Lower leg skin (tissue), 4 donors: ENCODE results near the gene MAPKAPK3. TPM values are rescaled to one million over a fixed set of nuclear protein-coding genes. Genes with fewer than 3 reads are reported as not detected.

ENCODE experiments used
- DNase-seq, 2 donors: peaks; one replicate each; pipeline ENCODE4 v3.0.0-alpha.2; 2019; ENCODE audit warnings: low spot score in 2 of 2
- H3K4me3 ChIP-seq: fragments of 200-600 bp; sonication (generic); 2 replicates; pipeline ENCODE4 v1.5.1; 2017; ENCODE audit warnings: mild to moderate bottlenecking, low read depth; ENCODE audit not compliant: poor library complexity, severe bottlenecking
- CTCF ChIP-seq, 3 donors: fragments of 450-650 bp; IDR thresholded peaks; one replicate each; pipeline ENCODE4 v1.5.1; 2016; ENCODE audit warnings: antibody characterized with exemption in 3 of 3, mild to moderate bottlenecking in 3 of 3, moderate library complexity in 2 of 3
- POLR2A ChIP-seq, 2 donors: fragments of 450-650 bp; IDR thresholded peaks; one replicate each; pipeline ENCODE4 v1.6.1; 2016 to 2017; ENCODE audit warnings: antibody characterized with exemption in 2 of 2, mild to moderate bottlenecking in 1 of 2, moderate library complexity in 1 of 2
- WGBS, 2 donors: methylation state at CpG; one replicate each; pipeline ENCODE4 v1.1.5; 2018; 5-methylcytosine and 5-hydroxymethylcytosine counted together
- intact Hi-C: fragments of 100-400 bp; cut with DNase I; formaldehyde crosslinking; loops from one replicate; pipeline ENCODE4 v1.15.0; 2023; ENCODE audit warnings: low total_unique reads
- total RNA-seq, 4 donors: library from RNA; depleted of rRNA; stranded (reverse); fragments of >200 nt; gene quantifications; one replicate each; pipeline ENCODE4 v1.1.0, GENCODE V29; 2016

Gene MAPKAPK3
- total RNA-seq, 4 donors from 2014 or later = 65.2 to 128 (median 91.7) TPM

DNA sequence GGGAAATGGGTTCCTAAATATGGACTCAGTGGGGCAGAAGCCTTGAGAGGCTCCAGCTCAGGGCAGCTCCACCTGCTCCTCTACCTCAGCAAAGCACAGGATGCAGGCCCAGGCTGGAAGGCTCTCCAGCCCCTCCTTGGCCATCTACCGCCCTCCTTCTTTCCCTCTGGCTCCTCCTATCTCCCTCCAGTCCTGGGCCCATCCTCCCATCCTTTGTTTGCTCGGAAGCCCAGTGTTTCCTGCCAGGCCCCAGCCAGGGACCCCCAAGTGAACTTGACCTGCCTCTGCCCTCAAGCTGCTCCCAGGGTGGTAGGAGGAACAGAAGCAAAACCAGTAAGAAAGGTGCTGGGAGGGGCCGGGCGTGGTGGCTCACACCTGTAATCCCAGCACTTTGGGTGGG is 20.1 kb downstream of the MAPKAPK3 start:
- intact Hi-C loops = no loop called here
- H3K4me3 ChIP-seq = no peak overlapping the region
- DNase-seq = no peak
- 91 to 92% methylated on average over 4 of the region's 4 CpGs for WGBS, 2 donors
- TF ChIP-seq POLR2A (IDR thresholded peaks at IDR 0.05) = no peak
- TF ChIP-seq CTCF (IDR thresholded peaks at IDR 0.05) = no peak

- TF ChIP-seq CTCF (IDR thresholded peaks at IDR 0.05) (no peak), POLR2A (IDR thresholded peaks at IDR 0.05) (no peak)
- DNase-seq = no peak
- no peak overlapping the region for H3K4me3 ChIP-seq
- intact Hi-C loops = no loop called here
- WGBS, 2 donors = 78 to 81% methylated on average over 3 of the region's 3 CpGs
These were observed 21.0 kb downstream of the MAPKAPK3 start for GRCh38 chr3:50637945-50638344.

DNA sequence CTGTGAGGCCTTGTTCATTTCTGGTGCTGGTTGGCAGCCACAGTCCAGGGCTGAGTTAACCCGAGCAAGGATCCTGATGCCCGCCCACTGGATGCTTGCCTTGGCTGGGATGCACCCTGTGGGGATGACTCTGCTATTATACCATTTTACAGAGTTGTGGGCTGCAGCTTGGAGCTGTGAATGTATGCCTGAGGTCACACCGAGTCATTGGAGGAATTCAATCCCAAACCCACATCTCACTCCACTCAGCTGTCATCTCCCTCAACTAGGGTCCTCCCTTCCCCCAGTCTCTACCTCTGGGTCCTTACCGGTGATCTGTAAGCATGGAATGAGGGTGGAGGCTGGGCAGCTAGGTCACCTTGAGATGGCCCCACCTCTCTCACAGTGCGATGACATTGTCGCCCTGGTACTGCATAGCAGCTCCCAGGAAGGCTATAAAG is 22.1 kb downstream of the MAPKAPK3 start:
- no peak for DNase-seq
- WGBS, 2 donors = 66 to 83% methylated on average over 6 of the region's 6 CpGs
- intact Hi-C loops = no loop called here
- TF ChIP-seq POLR2A (IDR thresholded peaks at IDR 0.05) (no peak), CTCF (IDR thresholded peaks at IDR 0.05) (no peak)
- H3K4me3 ChIP-seq = no peak overlapping the region

- no peak for DNase-seq
- no peak overlapping the region for H3K4me3 ChIP-seq
- intact Hi-C loops = no loop called here
- 85 to 100% methylated on average over 1 of the region's 1 CpG for WGBS, 2 donors
- TF ChIP-seq CTCF (IDR thresholded peaks at IDR 0.05) = no peak
- TF ChIP-seq POLR2A (IDR thresholded peaks at IDR 0.05) = no peak
These were observed 25.4 kb downstream of the MAPKAPK3 start for GRCh38 chr3:50642382-50642781.

- TF ChIP-seq POLR2A (IDR thresholded peaks at IDR 0.05) = no peak
- no peak for TF ChIP-seq CTCF (IDR thresholded peaks at IDR 0.05)
- no peak for DNase-seq
- WGBS, 2 donors = 71 to 77% methylated on average over 7 of the region's 7 CpGs
- intact Hi-C loops = no loop called here
- H3K4me3 ChIP-seq = no peak overlapping the region
These were observed 27.6 kb downstream of the MAPKAPK3 start for GRCh38 chr3:50644561-50644960.

DNA sequence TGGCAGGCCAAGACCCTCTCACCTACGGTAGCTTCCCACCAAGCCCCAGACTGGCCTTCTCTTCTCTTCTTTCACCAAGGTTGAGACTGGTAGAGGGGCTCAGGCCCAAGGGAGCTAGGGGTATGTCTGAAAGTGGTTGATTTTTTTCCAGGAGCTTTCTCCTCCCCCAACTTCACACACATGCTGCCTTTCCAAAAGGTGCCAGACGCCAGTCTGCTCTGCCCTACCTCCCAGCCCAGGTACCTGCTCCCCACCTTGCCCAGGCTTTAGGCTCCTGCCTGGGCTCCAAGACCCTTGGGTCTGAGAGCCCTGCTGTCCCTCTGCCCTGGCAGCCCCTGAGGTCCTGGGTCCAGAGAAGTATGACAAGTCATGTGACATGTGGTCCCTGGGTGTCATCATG is 28.4 kb downstream of the MAPKAPK3 start:
- intact Hi-C loops = no loop called here
- no peak for TF ChIP-seq POLR2A (IDR thresholded peaks at IDR 0.05)
- no peak for DNase-seq
- H3K4me3 ChIP-seq = no peak overlapping the region
- WGBS, 2 donors = 85 to 86% methylated on average over 2 of the region's 2 CpGs
